H9 (cell line): ENCODE measurements around the gene GJA8. TPM values are rescaled to one million over a fixed set of nuclear protein-coding genes. Genes with fewer than 3 reads are reported as not detected.
"Not testable (repeated sequence)": the region's sequence is repeated elsewhere in the genome, so short reads cannot be mapped to it uniquely, and the experiment has no call there.

Source experiments
- DNase-seq: peaks from one replicate; pipeline ENCODE4 v3.0.0-alpha.2; 2017
- H2AFZ ChIP-seq: one replicate; pipeline ENCODE4 v1.6.1; 2013; ENCODE audit warnings: mild to moderate bottlenecking, low read length, control low read depth, moderate library complexity
- H2AK5ac ChIP-seq: 2 replicates; pipeline ENCODE4 v1.6.1; 2013; ENCODE audit warnings: low read length, control low read depth, mixed read lengths; ENCODE audit not compliant: insufficient read length
- H2BK120ac ChIP-seq: one replicate; pipeline ENCODE4 v1.6.1; 2013; ENCODE audit warnings: low read depth, mild to moderate bottlenecking, low read length, control low read depth, inconsistent platforms; ENCODE audit not compliant: poor library complexity, severe bottlenecking
- H2BK12ac ChIP-seq: 2 replicates; pipeline ENCODE4 v1.6.1; 2013; ENCODE audit warnings: low read length, control low read depth, mixed read lengths, low read depth; ENCODE audit not compliant: insufficient read length
- H2BK15ac ChIP-seq: 2 replicates; pipeline ENCODE4 v1.6.1; 2013; ENCODE audit warnings: low read depth, low read length, control low read depth
- H2BK20ac ChIP-seq: one replicate; pipeline ENCODE4 v1.6.1; 2013; ENCODE audit warnings: low read depth, mild to moderate bottlenecking, low read length, control low read depth, inconsistent platforms; ENCODE audit not compliant: poor library complexity, severe bottlenecking
- H2BK5ac ChIP-seq: 2 replicates; pipeline ENCODE4 v1.6.1; 2013; ENCODE audit warnings: low read length, control low read depth, mixed read lengths; ENCODE audit not compliant: insufficient read length
- H3K14ac ChIP-seq: 2 replicates; pipeline ENCODE4 v1.6.1; 2013; ENCODE audit warnings: low read length, control low read depth; ENCODE audit not compliant: insufficient read depth
- H3K18ac ChIP-seq: 2 replicates; pipeline ENCODE4 v1.6.1; 2013; ENCODE audit warnings: low read depth, mild to moderate bottlenecking, mixed read lengths, low read length, control low read depth; ENCODE audit not compliant: insufficient read length
- H3K23ac ChIP-seq: 2 replicates; pipeline ENCODE4 v1.6.1; 2013; ENCODE audit warnings: low read length, control low read depth, mixed read lengths, low read depth; ENCODE audit not compliant: insufficient read length
- H3K23me2 ChIP-seq: 2 replicates; pipeline ENCODE4 v1.6.1; 2013; ENCODE audit warnings: low read depth, mild to moderate bottlenecking, mixed read lengths, low read length, control low read depth; ENCODE audit not compliant: insufficient read length, poor library complexity, severe bottlenecking
- H3K27ac ChIP-seq: 2 replicates; pipeline ENCODE4 v1.5.1; 2013; ENCODE audit warnings: low read length, control low read depth, mixed read lengths, low read depth; ENCODE audit not compliant: insufficient read length
- H3K27me3 ChIP-seq: 2 replicates; pipeline ENCODE4 v1.6.1; 2013; ENCODE audit warnings: low read length, control low read depth, inconsistent platforms; ENCODE audit not compliant: insufficient read depth
- H3K4ac ChIP-seq: 2 replicates; pipeline ENCODE4 v1.6.1; 2013; ENCODE audit warnings: low read depth, mild to moderate bottlenecking, control low read depth, inconsistent platforms, low read length, moderate library complexity
- H3K4me1 ChIP-seq: 2 replicates; pipeline ENCODE4 v1.6.1; 2013; ENCODE audit warnings: low read length, control low read depth, inconsistent platforms; ENCODE audit not compliant: insufficient read depth
- H3K4me2 ChIP-seq: 2 replicates; pipeline ENCODE4 v1.6.1; 2013; ENCODE audit warnings: low read length, control low read depth, mixed read lengths; ENCODE audit not compliant: insufficient read length, insufficient read depth
- H3K56ac ChIP-seq: 2 replicates; pipeline ENCODE4 v1.6.1; 2013; ENCODE audit warnings: low read depth, mild to moderate bottlenecking, mixed read lengths, low read length, control low read depth; ENCODE audit not compliant: insufficient read length
- H3K79me1 ChIP-seq: 2 replicates; pipeline ENCODE4 v1.6.1; 2013; ENCODE audit warnings: low read depth, mild to moderate bottlenecking, moderate library complexity, low read length, control low read depth, inconsistent platforms; ENCODE audit not compliant: insufficient read depth, poor library complexity, severe bottlenecking
- H3K79me2 ChIP-seq: 2 replicates; pipeline ENCODE4 v1.6.1; 2013; ENCODE audit warnings: low read length, control low read depth, inconsistent platforms; ENCODE audit not compliant: insufficient read depth
- H3K9ac ChIP-seq: 2 replicates; pipeline ENCODE4 v1.6.1; 2013; ENCODE audit warnings: low read length, control low read depth, mixed read lengths; ENCODE audit not compliant: insufficient read length; ENCODE audit errors: extremely low read depth
- H3K9me3 ChIP-seq: one replicate; pipeline ENCODE4 v1.6.1; 2013; ENCODE audit warnings: low read depth, low read length, inconsistent platforms; ENCODE audit not compliant: control insufficient read depth
- H3T11ph ChIP-seq: one replicate; pipeline ENCODE4 v1.6.1; 2013; ENCODE audit warnings: mild to moderate bottlenecking, low read length, control low read depth, inconsistent platforms
- H4K20me1 ChIP-seq: one replicate; pipeline ENCODE4 v1.6.1; 2013; ENCODE audit not compliant: control insufficient read depth, insufficient read length, insufficient read depth
- H4K5ac ChIP-seq: 2 replicates; pipeline ENCODE4 v1.6.1; 2013; ENCODE audit warnings: low read depth, mild to moderate bottlenecking, mixed read lengths, low read length, control low read depth; ENCODE audit not compliant: insufficient read length
- H4K8ac ChIP-seq: replicated peaks from 2 replicates; pipeline ENCODE4 v1.6.1; 2013; ENCODE audit warnings: low read length, control low read depth, mixed read lengths, low read depth; ENCODE audit not compliant: insufficient read length
- H4K91ac ChIP-seq: 2 replicates; pipeline ENCODE4 v1.6.1; 2013; ENCODE audit warnings: low read depth, mild to moderate bottlenecking, moderate library complexity, mixed read lengths, low read length, control low read depth; ENCODE audit not compliant: insufficient read length
- H3K27ac Mint-ChIP-seq, 3 experiments: 2 replicates in 2 of 3; 3 replicates in 1 of 3; pipeline ENCODE4 v1.8.0; 2020 to 2021; ENCODE audit warnings: mixed read lengths in 3 of 3, mild to moderate bottlenecking in 1 of 3, moderate library complexity in 1 of 3
- H3K27me3 Mint-ChIP-seq: 2 replicates; pipeline ENCODE4 v1.8.0; 2021; ENCODE audit warnings: low read depth, mild to moderate bottlenecking, moderate library complexity, mixed read lengths
- H3K36me3 Mint-ChIP-seq, 3 experiments: 2 replicates in 2 of 3; 3 replicates in 1 of 3; pipeline ENCODE4 v1.8.0; 2020 to 2021; ENCODE audit warnings: low read depth in 3 of 3, mixed read lengths in 3 of 3; ENCODE audit not compliant: insufficient read depth in 1 of 3
- H3K4me1 Mint-ChIP-seq, 2 experiments: 2 replicates each; pipeline ENCODE4 v1.8.0; 2020; ENCODE audit warnings: mixed read lengths in 2 of 2
- H3K4me3 Mint-ChIP-seq, 2 experiments: 2 replicates in 1 of 2; 3 replicates in 1 of 2; pipeline ENCODE4 v1.8.0; 2020 to 2021; ENCODE audit warnings: mild to moderate bottlenecking in 2 of 2, mixed read lengths in 2 of 2, moderate library complexity in 1 of 2
- H3K9me3 Mint-ChIP-seq, 2 experiments: 2 replicates in 1 of 2; 3 replicates in 1 of 2; pipeline ENCODE4 v1.8.0; 2020; ENCODE audit warnings: mild to moderate bottlenecking in 2 of 2, mixed read lengths in 2 of 2, moderate library complexity in 1 of 2
- WGBS: extraction: QIAGEN DNeasy Blood & Tissue Kit; methylation state at CpG from one replicate; pipeline ENCODE4 v1.1.7; 2013; ENCODE audit warnings: missing lambda C conversion rate, low lambda C conversion rate, mixed read lengths; ENCODE audit not compliant: insufficient read length; ENCODE audit errors: extremely low coverage; 5-methylcytosine and 5-hydroxymethylcytosine counted together
- total RNA-seq: library from RNA; stranded (reverse); gene quantifications from 2 replicates; pipeline ENCODE4 v1.2.1, GENCODE V29; 2021

GJA8 gene
- total RNA-seq, 1 experiment from 2014 or later = not detected

- not testable (repeated sequence) for H3K79me1 ChIP-seq, H3K27me3 ChIP-seq, DNase-seq, H2BK5ac ChIP-seq, H3K9me3 ChIP-seq, H4K8ac ChIP-seq, H3K27ac Mint-ChIP-seq, H2BK12ac ChIP-seq, H3K27me3 Mint-ChIP-seq, H3K4me1 ChIP-seq, H3K23me2 ChIP-seq, H3K27ac ChIP-seq, H2BK20ac ChIP-seq, H2BK120ac ChIP-seq, H3K23ac ChIP-seq, H3T11ph ChIP-seq, H3K56ac ChIP-seq, H3K4me2 ChIP-seq, H3K4ac ChIP-seq, H4K20me1 ChIP-seq, H2BK15ac ChIP-seq, H3K14ac ChIP-seq, H2AK5ac ChIP-seq, H3K4me3 Mint-ChIP-seq, H4K91ac ChIP-seq, H4K5ac ChIP-seq, H3K18ac ChIP-seq, H2AFZ ChIP-seq, H3K9ac ChIP-seq, H3K79me2 ChIP-seq
- Mint-ChIP-seq H3K36me3 (peaks cover 0 to 12% (median 0%) of the 10 kb centered on the region in 3 experiments; a peak in 4 of 7 replicates), H3K9me3 (peaks cover 3 to 10% of the 10 kb centered on the region in 2 experiments), H3K4me1 (peaks cover 6 to 16% of the 10 kb centered on the region in 2 experiments)
- no CpG with 5 or more reads among the region's 3 CpGs for WGBS
Observed at GRCh38 chr1:147855996-147856395, 46.6 kb upstream of the GJA8 start.

GRCh38 chr1:147867204-147867603 is 35.4 kb upstream of the GJA8 start:
- H3K36me3 Mint-ChIP-seq, H3K27me3 Mint-ChIP-seq, H3K27ac ChIP-seq, H3K18ac ChIP-seq, H3K4me1 Mint-ChIP-seq, H3K23me2 ChIP-seq, H2AK5ac ChIP-seq, H3K9me3 Mint-ChIP-seq, H2BK15ac ChIP-seq, H4K20me1 ChIP-seq, H3K9ac ChIP-seq, H3K27ac Mint-ChIP-seq, H4K8ac ChIP-seq, H3T11ph ChIP-seq, H4K5ac ChIP-seq, H2AFZ ChIP-seq, H2BK5ac ChIP-seq, H3K79me2 ChIP-seq, H3K27me3 ChIP-seq, H3K14ac ChIP-seq, H3K23ac ChIP-seq, H3K79me1 ChIP-seq, H3K4me2 ChIP-seq, DNase-seq, H3K9me3 ChIP-seq, H3K4me3 Mint-ChIP-seq, H3K4ac ChIP-seq, H2BK20ac ChIP-seq, H2BK12ac ChIP-seq, H3K4me1 ChIP-seq, H2BK120ac ChIP-seq, H3K56ac ChIP-seq, H4K91ac ChIP-seq: not testable (repeated sequence)
- no CpG with 5 or more reads among the region's 4 CpGs for WGBS
